Body of pancreas (tissue), 4 donors: ENCODE measurements around the gene USP6NL.

Experiments
- POLR2A ChIP-seq, 3 donors: fragments of 450-650 bp; IDR thresholded peaks; one replicate each; pipeline ENCODE4 v1.6.1; 2016; ENCODE audit warnings: antibody characterized with exemption in 3 of 3, mild to moderate bottlenecking in 2 of 3
- TF ChIP-seq, protein P1 (sequence below), 7 experiments: fragments of 450-650 bp in 4 of 7; fragments of 200-600 bp in 3 of 7; sonication (generic) in 3 of 7; IDR thresholded peaks; one replicate each; pipeline ENCODE4 v1.5.1; 2016 to 2019; ENCODE audit warnings: antibody characterized with exemption in 7 of 7

DNA sequence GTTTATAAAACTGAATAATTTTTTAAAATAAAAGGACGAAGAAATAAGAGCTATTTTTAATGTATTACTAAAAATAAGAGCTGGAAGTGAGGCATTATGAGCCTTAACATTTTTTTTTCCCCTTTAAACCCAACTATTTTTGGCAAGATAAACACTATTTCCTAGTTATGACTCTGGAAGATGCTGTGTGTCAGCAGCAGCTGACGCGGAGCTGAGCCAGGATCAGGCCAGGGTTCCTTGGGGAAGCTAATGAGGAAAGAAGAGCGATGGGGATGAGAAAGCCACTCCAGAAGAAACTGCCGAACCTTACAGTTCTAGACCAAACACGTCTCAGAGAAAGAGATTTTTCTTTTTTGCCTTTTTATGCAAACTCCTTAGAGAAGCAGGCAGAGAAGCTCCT is 85.9 kb downstream of the USP6NL start:
- TF ChIP-seq, protein P1, sequence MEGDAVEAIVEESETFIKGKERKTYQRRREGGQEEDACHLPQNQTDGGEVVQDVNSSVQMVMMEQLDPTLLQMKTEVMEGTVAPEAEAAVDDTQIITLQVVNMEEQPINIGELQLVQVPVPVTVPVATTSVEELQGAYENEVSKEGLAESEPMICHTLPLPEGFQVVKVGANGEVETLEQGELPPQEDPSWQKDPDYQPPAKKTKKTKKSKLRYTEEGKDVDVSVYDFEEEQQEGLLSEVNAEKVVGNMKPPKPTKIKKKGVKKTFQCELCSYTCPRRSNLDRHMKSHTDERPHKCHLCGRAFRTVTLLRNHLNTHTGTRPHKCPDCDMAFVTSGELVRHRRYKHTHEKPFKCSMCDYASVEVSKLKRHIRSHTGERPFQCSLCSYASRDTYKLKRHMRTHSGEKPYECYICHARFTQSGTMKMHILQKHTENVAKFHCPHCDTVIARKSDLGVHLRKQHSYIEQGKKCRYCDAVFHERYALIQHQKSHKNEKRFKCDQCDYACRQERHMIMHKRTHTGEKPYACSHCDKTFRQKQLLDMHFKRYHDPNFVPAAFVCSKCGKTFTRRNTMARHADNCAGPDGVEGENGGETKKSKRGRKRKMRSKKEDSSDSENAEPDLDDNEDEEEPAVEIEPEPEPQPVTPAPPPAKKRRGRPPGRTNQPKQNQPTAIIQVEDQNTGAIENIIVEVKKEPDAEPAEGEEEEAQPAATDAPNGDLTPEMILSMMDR (IDR thresholded peaks at IDR 0.05): no peak
- TF ChIP-seq POLR2A (IDR thresholded peaks at IDR 0.05): no peak
